HL-60 (cell line): ENCODE data around the gene BRSK2.

Source experiments
- DNase-seq, 2 experiments: peaks; one replicate each; pipeline ENCODE4 v3.0.0-alpha.2; 2010 to 2020; ENCODE audit warnings: low read depth in 1 of 2, low spot score in 1 of 2
- H3K27ac ChIP-seq: fragments of 250-450 bp; sonication (Bioruptor Pico); replicated peaks from 2 replicates; pipeline ENCODE4 v1.5.1; 2020; ENCODE audit warnings: mild to moderate bottlenecking, moderate library complexity
- H3K27me3 ChIP-seq: fragments of 250-450 bp; sonication (Bioruptor Pico); 2 replicates; pipeline ENCODE4 v1.5.1; 2021; ENCODE audit warnings: mild to moderate bottlenecking, moderate library complexity; ENCODE audit not compliant: insufficient read depth, poor library complexity, severe bottlenecking
- H3K4me3 ChIP-seq: replicated peaks from 2 replicates; pipeline ENCODE4 v1.5.1; 2011; ENCODE audit warnings: mild to moderate bottlenecking, control low read depth, low read length; ENCODE audit not compliant: insufficient read depth
- CTCF ChIP-seq: IDR thresholded peaks from one replicate; pipeline ENCODE4 v1.5.1; 2011; ENCODE audit warnings: low read length, control low read depth, inconsistent platforms; ENCODE audit not compliant: insufficient read depth
- GABPA ChIP-seq: IDR thresholded peaks from 2 replicates; pipeline ENCODE4 v1.6.1; 2012; ENCODE audit warnings: low read depth
- POLR2AphosphoS5 ChIP-seq: IDR thresholded peaks from 2 replicates; pipeline ENCODE4 v1.6.1; 2012; ENCODE audit warnings: low read depth
- SPI1 ChIP-seq: IDR thresholded peaks from 2 replicates; pipeline ENCODE4 v1.6.1; 2012; ENCODE audit warnings: low read depth, mild to moderate bottlenecking, borderline replicate concordance
- TF ChIP-seq, protein P1 (sequence below): IDR thresholded peaks from 2 replicates; pipeline ENCODE4 v1.6.1; 2012; ENCODE audit warnings: low read depth; ENCODE audit not compliant: insufficient replicate concordance

Gene BRSK2

GRCh38 chr11:1348796-1349326 lies 40.9 kb upstream of the BRSK2 start:
- DNase-seq = no peak
- peaks cover 5% of the 10 kb centered on the region for H3K27me3 ChIP-seq
- no peak for TF ChIP-seq GABPA
- no peak overlapping the region for H3K27ac ChIP-seq
- no peak overlapping the region for H3K4me3 ChIP-seq

- peaks cover 5% of the 10 kb centered on the region for H3K27me3 ChIP-seq
- no peak overlapping the region for H3K4me3 ChIP-seq
- no peak overlapping the region for H3K27ac ChIP-seq
- no peak for DNase-seq
- TF ChIP-seq, protein P1, sequence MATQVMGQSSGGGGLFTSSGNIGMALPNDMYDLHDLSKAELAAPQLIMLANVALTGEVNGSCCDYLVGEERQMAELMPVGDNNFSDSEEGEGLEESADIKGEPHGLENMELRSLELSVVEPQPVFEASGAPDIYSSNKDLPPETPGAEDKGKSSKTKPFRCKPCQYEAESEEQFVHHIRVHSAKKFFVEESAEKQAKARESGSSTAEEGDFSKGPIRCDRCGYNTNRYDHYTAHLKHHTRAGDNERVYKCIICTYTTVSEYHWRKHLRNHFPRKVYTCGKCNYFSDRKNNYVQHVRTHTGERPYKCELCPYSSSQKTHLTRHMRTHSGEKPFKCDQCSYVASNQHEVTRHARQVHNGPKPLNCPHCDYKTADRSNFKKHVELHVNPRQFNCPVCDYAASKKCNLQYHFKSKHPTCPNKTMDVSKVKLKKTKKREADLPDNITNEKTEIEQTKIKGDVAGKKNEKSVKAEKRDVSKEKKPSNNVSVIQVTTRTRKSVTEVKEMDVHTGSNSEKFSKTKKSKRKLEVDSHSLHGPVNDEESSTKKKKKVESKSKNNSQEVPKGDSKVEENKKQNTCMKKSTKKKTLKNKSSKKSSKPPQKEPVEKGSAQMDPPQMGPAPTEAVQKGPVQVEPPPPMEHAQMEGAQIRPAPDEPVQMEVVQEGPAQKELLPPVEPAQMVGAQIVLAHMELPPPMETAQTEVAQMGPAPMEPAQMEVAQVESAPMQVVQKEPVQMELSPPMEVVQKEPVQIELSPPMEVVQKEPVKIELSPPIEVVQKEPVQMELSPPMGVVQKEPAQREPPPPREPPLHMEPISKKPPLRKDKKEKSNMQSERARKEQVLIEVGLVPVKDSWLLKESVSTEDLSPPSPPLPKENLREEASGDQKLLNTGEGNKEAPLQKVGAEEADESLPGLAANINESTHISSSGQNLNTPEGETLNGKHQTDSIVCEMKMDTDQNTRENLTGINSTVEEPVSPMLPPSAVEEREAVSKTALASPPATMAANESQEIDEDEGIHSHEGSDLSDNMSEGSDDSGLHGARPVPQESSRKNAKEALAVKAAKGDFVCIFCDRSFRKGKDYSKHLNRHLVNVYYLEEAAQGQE = no peak
- TF ChIP-seq SPI1 = no peak
- no peak for TF ChIP-seq GABPA
- TF ChIP-seq CTCF = no peak
- TF ChIP-seq POLR2AphosphoS5 = no peak
Observed at GRCh38 chr11:1349327-1350041, 40.2 kb upstream of the BRSK2 start.

- no peak for TF ChIP-seq SPI1
- TF ChIP-seq, protein P1 = no peak
- no peak for TF ChIP-seq CTCF
- no peak for TF ChIP-seq GABPA
- TF ChIP-seq POLR2AphosphoS5 = no peak
- no peak overlapping the region for H3K4me3 ChIP-seq
- H3K27me3 ChIP-seq = peaks cover 5% of the 10 kb centered on the region
- DNase-seq = no peak
- H3K27ac ChIP-seq = no peak overlapping the region
Observed at GRCh38 chr11:1350086-1350725, 39.5 kb upstream of the BRSK2 start.

DNA sequence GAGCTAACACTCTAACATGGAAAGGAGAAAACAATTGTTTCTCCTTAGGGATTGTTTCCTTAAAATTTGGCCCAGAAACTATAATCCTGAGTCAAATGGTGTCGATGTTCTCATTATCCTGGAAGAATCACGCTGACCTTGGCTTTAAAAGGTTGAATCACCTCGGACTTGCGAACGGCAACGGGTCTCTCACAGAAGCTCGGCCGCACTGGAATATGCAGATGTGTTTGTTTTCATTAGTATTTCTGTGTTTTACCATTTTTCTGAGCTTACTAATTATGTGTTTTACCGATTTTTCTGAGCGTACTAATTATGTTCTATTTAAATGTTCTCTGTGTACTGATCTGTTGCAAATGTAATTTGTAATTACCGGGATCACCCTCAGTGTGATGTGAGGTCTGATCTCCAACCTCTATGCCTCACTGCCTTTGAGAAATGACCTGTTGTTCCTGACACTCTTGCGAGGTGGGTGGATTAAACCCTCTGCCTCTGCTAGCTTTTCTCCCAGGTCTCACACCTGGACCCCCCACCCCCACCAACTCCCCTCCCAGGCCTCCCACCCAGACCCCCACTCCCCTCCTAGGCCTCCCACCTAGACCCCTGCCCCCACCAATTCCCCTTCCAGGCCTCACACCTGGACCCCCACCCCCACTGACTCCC lies 38.3 kb upstream of the BRSK2 start:
- H3K27ac ChIP-seq = no peak overlapping the region
- TF ChIP-seq, protein P1 = no peak
- TF ChIP-seq CTCF (no peak), SPI1 (no peak), GABPA (no peak), POLR2AphosphoS5 (no peak)
- no peak for DNase-seq
- no peak overlapping the region for H3K4me3 ChIP-seq
- H3K27me3 ChIP-seq = peaks cover 5% of the 10 kb centered on the region
